ENCODE data around the gene JMJD6.
"Not testable (repeated sequence)": the region's sequence is repeated elsewhere in the genome, so short reads cannot be mapped to it uniquely, and the experiment has no call there.

DNA sequence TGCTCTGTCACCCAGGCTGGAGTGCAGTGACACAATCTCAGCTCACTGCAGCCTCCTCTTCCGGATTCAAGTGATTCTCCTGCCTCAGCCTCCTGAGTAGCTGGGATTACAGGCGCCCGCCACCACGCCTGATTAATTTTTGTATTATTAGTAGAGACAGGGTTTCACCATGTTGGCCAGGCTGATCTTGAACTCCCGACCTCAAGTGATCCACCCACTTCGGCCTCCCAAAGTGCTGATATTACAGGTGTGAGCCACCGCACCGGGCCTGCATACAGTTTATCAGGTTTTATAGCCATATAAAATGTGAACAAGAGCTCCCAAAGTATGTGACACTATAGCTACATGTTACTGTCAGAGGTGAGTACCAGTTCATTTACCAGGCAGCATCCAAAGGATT lies 3.4 kb downstream of the JMJD6 start:
- not testable (repeated sequence) for TF ChIP-seq MYC (IDR thresholded peaks at IDR 0.05; ENCODE audit: low read depth, low read length); MYC (CRISPR knock-in tag; IDR thresholded peaks at IDR 0.05; ENCODE audit: borderline replicate concordance, low read depth); MAZ (CRISPR knock-in tag; conservative IDR thresholded peaks at IDR 0.05 in 1 of 2, IDR thresholded peaks at IDR 0.05 in 1 of 2); BMI1 (IDR thresholded peaks at IDR 0.05; ENCODE audit: low read length); PHF8 (IDR thresholded peaks at IDR 0.05; ENCODE audit: borderline replicate concordance, low read length); STAG1 (CRISPR knock-in tag; IDR thresholded peaks at IDR 0.05; ENCODE audit: borderline replicate concordance); NRF1 (conservative IDR thresholded peaks at IDR 0.05 in 1 of 2, IDR thresholded peaks at IDR 0.05 in 1 of 2); POLR2A (conservative IDR thresholded peaks at IDR 0.05); ZNF583 (CRISPR knock-in tag; IDR thresholded peaks at IDR 0.05)
